HepG2 (cell line): ENCODE data around the gene DOCK3.
A peak's percentile ranks its signal among the peaks of the same experiment; 100 is the strongest.

Source experiments
- ATF7 ChIP-seq, 2 experiments: fragments of 450-650 bp in 1 of 2; sonication (generic) in 1 of 2; formaldehyde crosslinking in 1 of 2; IDR thresholded peaks; 2 replicates each; pipeline versions ENCODE4 v1.4.0 to v1.6.1; 2016 to 2020; ENCODE audit warnings: antibody characterized with exemption in 1 of 2, mild to moderate bottlenecking in 1 of 2, missing genetic modification reagents in 1 of 2
- DNMT3B ChIP-seq: conservative IDR thresholded peaks from 2 replicates; pipeline ENCODE4 v1.6.1; 2016; ENCODE audit warnings: missing biosample characterization, control low read depth
- POLR2AphosphoS5 ChIP-seq: IDR thresholded peaks from 2 replicates; pipeline ENCODE4 v1.6.1; 2012; ENCODE audit warnings: low read depth, low read length
- ZSCAN22 ChIP-seq: sonication (generic); formaldehyde crosslinking; IDR thresholded peaks from 2 replicates; pipeline ENCODE4 v1.4.0; 2020; ENCODE audit warnings: mild to moderate bottlenecking, missing genetic modification reagents
- TF ChIP-seq, protein P1 (sequence below): sonication (generic); formaldehyde crosslinking; IDR thresholded peaks from 2 replicates; pipeline ENCODE4 v1.5.0; 2020; ENCODE audit warnings: mild to moderate bottlenecking, low read depth, missing genetic modification reagents, borderline replicate concordance
- TF ChIP-seq, protein P2 (sequence below): sonication (generic); formaldehyde crosslinking; IDR thresholded peaks from 2 replicates; pipeline ENCODE4 v1.5.0; 2020; ENCODE audit warnings: mild to moderate bottlenecking, missing genetic modification reagents, moderate library complexity

DNA sequence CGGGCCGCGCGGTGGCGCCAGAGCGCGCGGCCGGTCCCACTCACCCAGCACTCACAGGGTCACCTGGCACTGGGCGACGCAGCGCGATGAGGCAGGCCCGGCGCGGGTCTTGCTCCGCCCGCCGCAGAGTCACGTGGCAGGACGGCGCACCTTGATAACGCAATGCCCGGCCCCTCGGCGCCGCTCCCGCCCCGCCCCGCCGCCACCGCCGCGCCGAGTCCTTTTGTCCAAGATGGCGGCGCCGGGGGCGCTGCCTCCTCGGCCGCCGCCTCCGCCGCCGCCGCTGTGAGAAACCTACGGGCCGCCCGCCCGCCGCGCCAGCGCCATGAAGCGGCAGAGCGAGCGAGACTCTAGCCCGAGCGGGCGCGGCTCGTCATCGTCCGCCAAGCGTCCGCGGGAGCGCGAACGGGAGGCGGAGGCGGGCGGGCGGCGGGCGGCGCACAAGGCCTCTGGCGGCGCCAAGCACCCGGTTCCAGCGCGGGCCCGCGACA lies 716.4 kb downstream of the DOCK3 start, which contains the start of gene RBM15B:
- TF ChIP-seq POLR2AphosphoS5 (no peak), DNMT3B (CRISPR knock-in tag) (no peak), ZSCAN22 (CRISPR knock-in tag) (no peak), ATF7 (IDR thresholded peaks at IDR 0.05) (no peak), ATF7 (CRISPR knock-in tag; IDR thresholded peaks at IDR 0.05) (0 out of 2 replicates have a peak, but pooled peaks have one; percentile 61)
- TF ChIP-seq, protein P1, sequence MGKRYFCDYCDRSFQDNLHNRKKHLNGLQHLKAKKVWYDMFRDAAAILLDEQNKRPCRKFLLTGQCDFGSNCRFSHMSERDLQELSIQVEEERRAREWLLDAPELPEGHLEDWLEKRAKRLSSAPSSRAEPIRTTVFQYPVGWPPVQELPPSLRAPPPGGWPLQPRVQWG (CRISPR knock-in tag), result no peak
- TF ChIP-seq, protein P2, sequence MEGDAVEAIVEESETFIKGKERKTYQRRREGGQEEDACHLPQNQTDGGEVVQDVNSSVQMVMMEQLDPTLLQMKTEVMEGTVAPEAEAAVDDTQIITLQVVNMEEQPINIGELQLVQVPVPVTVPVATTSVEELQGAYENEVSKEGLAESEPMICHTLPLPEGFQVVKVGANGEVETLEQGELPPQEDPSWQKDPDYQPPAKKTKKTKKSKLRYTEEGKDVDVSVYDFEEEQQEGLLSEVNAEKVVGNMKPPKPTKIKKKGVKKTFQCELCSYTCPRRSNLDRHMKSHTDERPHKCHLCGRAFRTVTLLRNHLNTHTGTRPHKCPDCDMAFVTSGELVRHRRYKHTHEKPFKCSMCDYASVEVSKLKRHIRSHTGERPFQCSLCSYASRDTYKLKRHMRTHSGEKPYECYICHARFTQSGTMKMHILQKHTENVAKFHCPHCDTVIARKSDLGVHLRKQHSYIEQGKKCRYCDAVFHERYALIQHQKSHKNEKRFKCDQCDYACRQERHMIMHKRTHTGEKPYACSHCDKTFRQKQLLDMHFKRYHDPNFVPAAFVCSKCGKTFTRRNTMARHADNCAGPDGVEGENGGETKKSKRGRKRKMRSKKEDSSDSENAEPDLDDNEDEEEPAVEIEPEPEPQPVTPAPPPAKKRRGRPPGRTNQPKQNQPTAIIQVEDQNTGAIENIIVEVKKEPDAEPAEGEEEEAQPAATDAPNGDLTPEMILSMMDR (CRISPR knock-in tag), result peak; percentile 97
